ENCODE data around the gene PTPRM.

The PTPRM gene

GRCh38 chr18:8139891-8140406 is 572.8 kb downstream of the PTPRM start:
- DNase-seq = no peak

GRCh38 chr18:8140841-8141501 is 573.9 kb downstream of the PTPRM start:
- DNase-seq = no peak

DNA sequence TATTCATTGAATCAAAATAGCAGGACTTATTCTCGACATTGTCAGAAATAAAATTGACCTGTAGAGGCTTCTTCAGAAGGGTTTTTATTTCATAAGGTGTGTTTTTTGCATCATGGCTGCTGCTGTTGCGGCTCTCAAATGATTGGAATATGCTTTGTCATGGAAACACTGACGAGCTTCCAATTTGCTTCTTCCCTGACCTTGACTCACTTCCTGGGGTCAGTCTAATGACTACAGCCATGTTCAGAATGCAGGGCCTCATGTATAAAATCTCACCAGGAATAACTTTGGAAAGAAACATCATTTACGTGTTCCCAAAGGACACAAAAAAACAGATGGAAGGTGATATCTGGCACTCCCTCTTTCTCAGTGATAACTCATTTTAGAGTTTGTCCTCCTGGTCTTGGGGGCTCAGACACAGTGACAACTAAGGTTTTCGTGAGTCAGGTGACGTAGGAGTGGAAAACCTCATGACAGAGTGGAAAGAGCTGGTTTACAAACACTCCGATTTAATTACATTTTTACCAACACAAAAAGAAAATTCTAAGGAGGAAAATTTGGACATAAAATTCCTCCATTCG is 575.1 kb downstream of the PTPRM start:
- DNase-seq = no peak

GRCh38 chr18:8142932-8143331 is 575.8 kb downstream of the PTPRM start:
- no peak for DNase-seq

- DNase-seq = no peak
Observed at GRCh38 chr18:8151181-8151580, 584.1 kb downstream of the PTPRM start.

GRCh38 chr18:8153887-8154583 is 586.9 kb downstream of the PTPRM start:
- DNase-seq = no peak

DNA sequence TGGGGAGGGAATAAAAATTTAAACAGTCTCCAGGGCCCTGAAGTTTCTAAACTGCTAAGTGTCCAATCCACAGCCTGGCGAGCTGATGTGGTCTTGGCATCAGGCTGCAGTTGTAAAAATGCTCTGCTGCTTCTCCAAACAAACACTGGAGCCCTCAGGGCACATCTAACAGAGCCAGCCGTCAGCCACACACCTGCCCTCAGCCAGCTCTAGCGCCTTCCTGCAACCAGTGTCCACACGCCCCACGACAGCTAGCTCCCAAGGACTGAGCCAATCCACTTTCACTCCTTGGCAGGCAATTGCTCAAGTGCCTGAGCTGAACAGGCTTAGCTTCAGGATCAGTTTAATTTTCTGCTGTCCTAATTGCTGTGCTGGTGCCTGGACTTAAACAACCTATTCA is 595.7 kb downstream of the PTPRM start:
- no peak for DNase-seq

DNA sequence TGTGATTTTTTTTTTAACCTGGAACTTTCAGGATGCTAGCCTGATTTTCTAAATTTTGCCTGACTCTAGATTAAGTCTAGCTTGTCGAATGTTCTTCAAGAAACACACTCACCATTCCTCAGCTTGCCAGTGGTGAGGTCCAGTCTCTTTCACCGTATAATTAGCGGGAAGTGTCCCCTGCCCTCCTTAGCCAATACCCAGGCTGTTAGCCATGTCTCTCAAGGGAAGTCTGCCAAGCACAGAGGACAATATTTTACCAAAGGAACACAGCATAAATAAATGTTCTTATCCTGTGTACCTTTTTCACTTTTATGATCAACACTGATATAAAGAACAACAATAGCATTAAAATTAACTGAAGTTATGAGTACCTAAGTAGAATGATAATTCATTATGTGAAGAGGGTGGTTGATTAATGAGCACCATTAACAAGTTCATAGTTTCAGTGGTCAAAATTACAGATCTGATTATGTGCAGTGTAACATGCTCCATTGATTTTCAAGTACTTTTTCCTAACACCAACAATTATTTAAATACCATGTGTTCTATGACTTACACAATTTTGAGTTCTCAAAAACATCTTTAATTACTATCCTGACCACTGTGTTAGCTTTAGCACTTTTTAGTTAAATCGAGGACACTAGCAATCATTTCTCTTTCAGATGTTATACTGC is 596.3 kb downstream of the PTPRM start:
- DNase-seq = no peak

- DNase-seq = no peak
Observed at GRCh38 chr18:8165095-8165494, 598.0 kb downstream of the PTPRM start.

GRCh38 chr18:8167026-8167425 is 599.9 kb downstream of the PTPRM start:
- no peak for DNase-seq

- no peak for DNase-seq
Observed at GRCh38 chr18:8167673-8168072, 600.6 kb downstream of the PTPRM start.

DNA sequence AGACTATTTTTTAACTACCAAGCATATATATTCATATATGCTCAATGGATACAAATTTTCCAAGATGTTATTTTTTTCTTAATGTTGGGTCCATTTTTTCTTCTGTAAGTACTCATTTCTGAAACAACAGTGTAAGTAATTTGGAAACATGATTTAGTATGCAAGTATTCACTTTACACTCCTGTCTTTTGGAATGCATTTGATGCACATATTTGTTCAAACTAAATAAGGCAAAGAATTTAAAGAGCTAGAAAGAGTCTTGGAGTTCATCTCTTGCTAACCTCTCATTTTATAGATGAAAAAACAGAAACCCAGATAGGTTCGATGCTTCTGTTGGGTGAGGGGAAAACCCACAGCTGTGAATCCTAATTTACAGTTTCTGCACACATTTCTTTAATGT is 602.6 kb downstream of the PTPRM start:
- no peak for DNase-seq

DNA sequence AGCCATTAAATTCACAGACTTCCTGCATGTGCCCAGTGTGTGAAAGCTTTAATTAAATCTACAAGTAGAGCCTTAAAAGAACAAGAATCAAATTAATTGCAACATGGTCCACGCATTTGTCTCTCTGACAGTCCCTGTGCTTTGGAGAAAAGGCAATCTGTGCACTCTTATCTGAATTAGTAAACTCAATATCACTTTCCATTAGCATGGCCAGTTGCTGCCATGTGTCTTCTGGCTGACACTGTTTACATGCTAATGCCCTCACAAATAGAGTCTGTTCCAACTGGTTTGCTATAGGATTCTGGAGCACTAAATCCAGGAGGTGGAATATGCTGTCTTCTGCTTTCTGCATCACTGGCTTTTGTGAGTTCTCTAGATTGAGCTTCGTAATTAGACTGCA is 607.7 kb downstream of the PTPRM start:
- DNase-seq = no peak

GRCh38 chr18:8175501-8176061 is 608.5 kb downstream of the PTPRM start:
- no peak for DNase-seq

- no peak for DNase-seq
Observed at GRCh38 chr18:8176109-8176508, 609.0 kb downstream of the PTPRM start.

DNA sequence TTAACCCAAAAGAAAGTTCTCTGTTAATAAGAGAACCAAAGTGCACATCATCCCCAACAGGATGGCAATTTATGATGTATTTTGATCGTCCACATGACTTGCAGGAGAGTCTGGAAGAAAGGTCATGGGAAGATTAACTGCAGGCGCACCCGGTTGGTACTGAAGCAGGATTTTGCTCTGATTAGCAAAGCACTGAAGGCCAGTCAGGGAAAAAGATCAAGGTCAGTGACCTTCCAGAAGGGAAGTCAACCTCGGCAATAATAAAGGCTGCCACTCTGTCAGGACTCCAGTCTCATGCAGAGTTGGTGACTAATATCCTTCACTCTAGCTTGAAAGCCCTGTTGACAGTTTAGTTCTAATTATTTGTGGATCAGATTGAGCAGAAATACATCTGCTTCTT is 609.4 kb downstream of the PTPRM start:
- no peak for DNase-seq

GRCh38 chr18:8177330-8178016 is 610.4 kb downstream of the PTPRM start:
- no peak for DNase-seq

GRCh38 chr18:8186413-8186812 is 619.3 kb downstream of the PTPRM start:
- DNase-seq = no peak

GRCh38 chr18:8188184-8188583 is 621.1 kb downstream of the PTPRM start:
- DNase-seq = no peak

DNA sequence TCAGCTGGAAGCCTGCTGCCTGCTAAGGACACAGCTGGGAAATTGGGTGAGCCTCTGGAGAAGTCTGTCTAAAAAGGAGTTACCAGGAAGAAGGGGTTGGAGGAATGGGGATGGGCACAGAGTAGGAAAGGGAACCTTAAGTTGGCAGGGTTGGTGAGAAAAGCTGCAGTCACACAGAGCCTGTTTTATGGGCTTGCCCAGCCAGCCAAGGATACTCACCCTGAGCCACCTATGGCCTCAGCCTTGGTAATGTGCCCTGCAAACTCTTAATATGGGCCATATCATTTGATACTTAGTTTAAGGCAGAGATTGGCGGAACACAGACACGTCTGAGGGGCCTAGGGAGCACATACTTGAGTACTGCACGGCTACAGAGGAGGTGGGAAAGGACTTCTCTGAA is 623.9 kb downstream of the PTPRM start:
- no peak for DNase-seq

DNA sequence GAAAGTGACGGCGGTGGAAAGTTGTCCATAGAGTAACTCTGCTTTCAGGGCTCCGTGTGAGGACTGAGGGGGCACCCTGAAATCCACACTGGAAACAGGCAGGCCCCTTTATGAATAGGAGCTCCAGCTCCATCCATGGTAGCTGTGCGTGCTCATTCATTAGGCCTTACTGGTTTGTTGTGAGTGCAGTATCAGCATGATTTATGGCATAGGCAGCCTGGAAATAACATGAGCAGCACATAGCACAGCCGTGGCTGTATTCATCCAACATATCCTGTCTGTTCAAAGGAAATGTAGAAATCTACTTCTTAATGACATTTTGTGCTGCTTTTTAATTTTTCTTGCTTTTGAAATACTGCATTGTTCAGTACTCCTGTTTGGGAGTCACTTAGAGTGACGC is 627.3 kb downstream of the PTPRM start:
- no peak for DNase-seq

DNA sequence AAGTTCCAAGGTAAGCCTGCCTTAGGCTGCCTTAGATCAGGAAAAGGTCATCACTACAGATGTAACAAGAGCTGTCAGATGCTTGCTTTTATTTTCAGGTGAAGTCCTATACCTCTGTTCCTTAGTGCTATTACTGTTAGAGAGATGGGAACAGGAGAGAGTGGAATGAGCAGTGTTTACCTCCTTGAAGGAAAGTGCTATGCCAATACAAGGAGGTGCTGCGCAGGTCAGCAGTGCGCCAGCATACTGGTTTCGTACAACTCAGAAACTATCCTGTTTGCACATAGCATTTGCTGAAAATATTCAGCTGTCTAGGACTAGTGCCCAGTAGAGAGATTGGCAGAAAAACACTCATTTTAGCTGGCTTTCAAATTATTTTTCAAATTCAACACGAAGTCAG is 629.1 kb downstream of the PTPRM start:
- no peak for DNase-seq

DNA sequence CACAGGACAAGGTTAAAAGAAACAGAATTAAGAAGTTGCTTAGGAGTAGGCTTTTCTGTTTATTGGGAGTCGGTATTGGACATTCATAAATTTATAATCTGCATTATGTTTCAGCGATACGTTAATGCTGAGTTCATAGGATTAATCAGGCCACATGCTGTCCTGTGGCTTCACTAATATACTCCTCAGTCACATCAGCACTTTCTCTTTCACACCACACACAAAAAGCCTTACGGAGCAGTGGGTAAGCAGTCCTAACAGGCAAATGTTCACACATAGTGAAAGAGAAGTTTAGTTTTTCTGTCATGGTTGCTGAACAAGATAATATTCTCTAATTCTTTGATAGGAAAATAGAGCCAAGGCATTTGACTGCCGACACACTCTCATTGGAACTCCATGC is 630.4 kb downstream of the PTPRM start:
- no peak for DNase-seq

Data from activated naive CD4-positive, alpha-beta T cell treated with anti-CD3 and anti-CD28 coated beads, Interleukin-2, amount 50 U/mL, for 16 hours (primary cell).